Liver (tissue), 9 donors: ENCODE measurements around the gene PAXX. TPM values are rescaled to one million over a fixed set of nuclear protein-coding genes. Genes with fewer than 3 reads are reported as not detected.

ENCODE experiments used
- DNase-seq: peaks from one replicate; pipeline ENCODE4 v3.0.0-alpha.2; 2017; ENCODE audit warnings: low spot score
- H3K27ac ChIP-seq, 2 donors: one replicate each; pipeline ENCODE4 v1.7.0; 2013; ENCODE audit warnings: inconsistent platforms in 2 of 2, low read length in 2 of 2, control low read depth in 1 of 2, low read depth in 1 of 2, mild to moderate bottlenecking in 1 of 2
- H3K27me3 ChIP-seq, 4 donors: one replicate each; pipeline versions ENCODE4 v1.6.1 to v1.7.0; 2013; ENCODE audit warnings: low read length in 3 of 4, inconsistent platforms in 1 of 4, mild to moderate bottlenecking in 1 of 4, moderate library complexity in 1 of 4; ENCODE audit not compliant: control insufficient read depth in 4 of 4, insufficient read depth in 4 of 4
- H3K36me3 ChIP-seq, 4 donors: one replicate each; pipeline versions ENCODE4 v1.6.1 to v1.7.0; 2013; ENCODE audit warnings: low read length in 3 of 4, mild to moderate bottlenecking in 3 of 4, low read depth in 1 of 4, moderate library complexity in 1 of 4; ENCODE audit not compliant: control insufficient read depth in 4 of 4, insufficient read depth in 3 of 4
- H3K4me1 ChIP-seq, 4 donors: one replicate each; pipeline versions ENCODE4 v1.6.1 to v1.7.0; 2013; ENCODE audit warnings: low read length in 3 of 4, mild to moderate bottlenecking in 3 of 4, moderate library complexity in 1 of 4; ENCODE audit not compliant: control insufficient read depth in 4 of 4, insufficient read depth in 4 of 4
- H3K4me3 ChIP-seq, 3 donors: one replicate each; pipeline versions ENCODE4 v1.6.1 to v1.7.0; 2013; ENCODE audit warnings: low read length in 3 of 3, control low read depth in 1 of 3, low read depth in 1 of 3, mild to moderate bottlenecking in 1 of 3
- H3K9ac ChIP-seq, 2 donors: one replicate each; pipeline ENCODE4 v1.7.0; 2013; ENCODE audit warnings: low read length in 2 of 2, mild to moderate bottlenecking in 2 of 2, moderate library complexity in 2 of 2, control low read depth in 1 of 2, low read depth in 1 of 2
- H3K9me3 ChIP-seq, 4 donors: one replicate each; pipeline versions ENCODE4 v1.6.1 to v1.7.0; 2013; ENCODE audit warnings: low read length in 3 of 4; ENCODE audit not compliant: control insufficient read depth in 4 of 4
- EGR1 ChIP-seq, 2 donors: IDR thresholded peaks; 2 replicates each; pipeline ENCODE4 v1.6.1; 2016 to 2018; ENCODE audit warnings: antibody characterized with exemption in 2 of 2, low read depth in 2 of 2
- FOXA1 ChIP-seq: IDR thresholded peaks from 2 replicates; pipeline ENCODE4 v1.6.1; 2016; ENCODE audit warnings: antibody characterized with exemption
- FOXA2 ChIP-seq: IDR thresholded peaks from 2 replicates; pipeline ENCODE4 v1.6.1; 2016; ENCODE audit warnings: antibody characterized with exemption
- GABPA ChIP-seq, 2 donors: IDR thresholded peaks in 1 of 2; conservative IDR thresholded peaks in 1 of 2; 2 replicates each; pipeline ENCODE4 v1.6.1; 2016; ENCODE audit warnings: antibody characterized with exemption in 2 of 2, mild to moderate bottlenecking in 1 of 2, moderate library complexity in 1 of 2
- HNF4A ChIP-seq, 2 donors: conservative IDR thresholded peaks; 2 replicates each; pipeline ENCODE4 v1.6.1; 2016; ENCODE audit warnings: antibody characterized with exemption in 2 of 2, mild to moderate bottlenecking in 2 of 2
- HNF4G ChIP-seq: IDR thresholded peaks from 2 replicates; pipeline ENCODE4 v1.6.1; 2016; ENCODE audit warnings: antibody characterized with exemption
- JUND ChIP-seq, 2 donors: IDR thresholded peaks; 2 replicates each; pipeline ENCODE4 v1.6.1; 2016; ENCODE audit warnings: antibody characterized with exemption in 2 of 2
- REST ChIP-seq: IDR thresholded peaks from 2 replicates; pipeline ENCODE4 v1.6.1; 2016; ENCODE audit warnings: antibody characterized with exemption, mild to moderate bottlenecking
- RXRA ChIP-seq, 2 donors: IDR thresholded peaks; 2 replicates each; pipeline ENCODE4 v1.6.1; 2017 to 2018; ENCODE audit warnings: antibody characterized with exemption in 2 of 2, mild to moderate bottlenecking in 1 of 2
- SP1 ChIP-seq: IDR thresholded peaks from 2 replicates; pipeline ENCODE4 v1.6.1; 2018; ENCODE audit warnings: antibody characterized with exemption, mild to moderate bottlenecking
- TAF1 ChIP-seq: conservative IDR thresholded peaks from 2 replicates; pipeline ENCODE4 v1.6.1; 2016; ENCODE audit warnings: antibody characterized with exemption, mild to moderate bottlenecking
- YY1 ChIP-seq: IDR thresholded peaks from 2 replicates; pipeline ENCODE4 v1.6.1; 2016; ENCODE audit warnings: antibody characterized with exemption, mild to moderate bottlenecking
- WGBS: extraction: QIAGEN DNeasy Blood & Tissue Kit; methylation state at CpG from one replicate; pipeline ENCODE4 v1.1.7; 2013; 5-methylcytosine and 5-hydroxymethylcytosine counted together
- polyA plus RNA-seq, 2 donors: library from polyadenylated mRNA; stranded (reverse) in 1 of 2; unstranded in 1 of 2; fragments of 200-250 nt in 1 of 2; fragments of >200 nt in 1 of 2; fragmentation: Nextera tagmentation in 1 of 2; extraction: Ambion mirVana in 1 of 2; gene quantifications; one replicate each; pipeline versions ENCODE4 v1.2.1 to v1.2.3, GENCODE V29; 2013 to 2015
- total RNA-seq, 2 donors: library from RNA; depleted of rRNA; stranded (reverse); fragments of >200 nt; gene quantifications; one replicate each; pipeline ENCODE4 v1.2.3, GENCODE V29; 2014
- TF ChIP-seq, protein P1 (sequence below): IDR thresholded peaks from 2 replicates; pipeline ENCODE4 v1.6.1; 2016; ENCODE audit warnings: antibody characterized with exemption
- TF ChIP-seq, protein P2 (sequence below): fragments of 150-350 bp; IDR thresholded peaks from 2 replicates; pipeline ENCODE4 v1.5.1; 2017; ENCODE audit warnings: improper control_type of control experiment, low read depth, low read length; ENCODE audit not compliant: missing input control
- donor health status: healthy.
- donor health status: healthy.
- donor health status: healthy.
- donor health status: healthy.
- donor health status: healthy.

PAXX gene
- total and polyA plus RNA-seq, 4 donors = 7.3 to 34.1 (median 19.2) TPM

DNA sequence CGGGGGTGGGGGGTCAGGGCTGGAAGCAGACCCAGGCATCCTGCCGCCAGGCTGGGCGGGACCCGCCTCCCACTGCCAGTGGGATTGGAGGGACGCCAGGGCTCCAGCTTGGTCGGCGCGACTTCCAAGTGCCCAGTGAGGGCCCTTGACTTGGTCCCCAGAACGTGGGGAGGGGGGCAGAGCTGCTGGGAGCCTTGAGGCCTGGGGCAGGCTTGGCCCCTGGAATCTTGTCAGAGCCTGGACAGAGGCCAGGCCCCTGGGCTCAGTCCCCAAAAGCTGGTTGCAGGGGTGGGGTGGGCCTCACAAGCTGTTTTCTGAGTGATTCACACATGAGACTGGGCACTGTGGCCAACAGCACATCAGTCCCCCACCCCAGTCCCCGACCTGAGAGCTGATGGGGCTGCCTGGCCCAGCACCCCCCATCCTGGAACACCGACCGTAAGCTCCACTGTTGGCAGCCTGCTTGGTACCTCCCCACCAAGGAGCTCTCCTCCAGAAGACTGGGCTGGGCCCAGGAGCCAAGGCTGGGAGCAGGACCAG is 3.6 kb downstream of the PAXX start:
- H3K36me3 ChIP-seq = peaks cover 0 to 3% (median 0%) of the 10 kb centered on the region in 4 donors
- H3K4me3 ChIP-seq = no peak overlapping the region
- no peak overlapping the region for H3K9ac ChIP-seq
- no peak for TF ChIP-seq JUND (IDR thresholded peaks at IDR 0.05)
- TF ChIP-seq TAF1 = no peak
- TF ChIP-seq SP1 = no peak
- no peak for TF ChIP-seq HNF4G
- TF ChIP-seq, protein P1, sequence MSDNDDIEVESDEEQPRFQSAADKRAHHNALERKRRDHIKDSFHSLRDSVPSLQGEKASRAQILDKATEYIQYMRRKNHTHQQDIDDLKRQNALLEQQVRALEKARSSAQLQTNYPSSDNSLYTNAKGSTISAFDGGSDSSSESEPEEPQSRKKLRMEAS = no peak
- TF ChIP-seq, protein P2, sequence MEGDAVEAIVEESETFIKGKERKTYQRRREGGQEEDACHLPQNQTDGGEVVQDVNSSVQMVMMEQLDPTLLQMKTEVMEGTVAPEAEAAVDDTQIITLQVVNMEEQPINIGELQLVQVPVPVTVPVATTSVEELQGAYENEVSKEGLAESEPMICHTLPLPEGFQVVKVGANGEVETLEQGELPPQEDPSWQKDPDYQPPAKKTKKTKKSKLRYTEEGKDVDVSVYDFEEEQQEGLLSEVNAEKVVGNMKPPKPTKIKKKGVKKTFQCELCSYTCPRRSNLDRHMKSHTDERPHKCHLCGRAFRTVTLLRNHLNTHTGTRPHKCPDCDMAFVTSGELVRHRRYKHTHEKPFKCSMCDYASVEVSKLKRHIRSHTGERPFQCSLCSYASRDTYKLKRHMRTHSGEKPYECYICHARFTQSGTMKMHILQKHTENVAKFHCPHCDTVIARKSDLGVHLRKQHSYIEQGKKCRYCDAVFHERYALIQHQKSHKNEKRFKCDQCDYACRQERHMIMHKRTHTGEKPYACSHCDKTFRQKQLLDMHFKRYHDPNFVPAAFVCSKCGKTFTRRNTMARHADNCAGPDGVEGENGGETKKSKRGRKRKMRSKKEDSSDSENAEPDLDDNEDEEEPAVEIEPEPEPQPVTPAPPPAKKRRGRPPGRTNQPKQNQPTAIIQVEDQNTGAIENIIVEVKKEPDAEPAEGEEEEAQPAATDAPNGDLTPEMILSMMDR = no peak
- TF ChIP-seq EGR1 (IDR thresholded peaks at IDR 0.05; ENCODE audit: low read depth in 2 of 2) = no peak
- no peak for TF ChIP-seq HNF4A (conservative IDR thresholded peaks at IDR 0.05)
- TF ChIP-seq FOXA1 = no peak
- TF ChIP-seq FOXA2 = no peak
- no peak for TF ChIP-seq YY1
- TF ChIP-seq REST = no peak
- TF ChIP-seq GABPA (IDR thresholded peaks at IDR 0.05 in 1 of 2, conservative IDR thresholded peaks at IDR 0.05 in 1 of 2) = no peak
- no peaks in the 10 kb centered on the region for H3K9me3 ChIP-seq
- H3K27ac ChIP-seq = peak overlapping the region in 1 of 2 donors; percentile 12
- H3K27me3 ChIP-seq = no peaks in the 10 kb centered on the region
- DNase-seq = no peak
- 51% methylated on average over 12 of the region's 12 CpGs for WGBS
- peaks cover 7 to 32% (median 15%) of the 10 kb centered on the region in 4 donors for H3K4me1 ChIP-seq

DNA sequence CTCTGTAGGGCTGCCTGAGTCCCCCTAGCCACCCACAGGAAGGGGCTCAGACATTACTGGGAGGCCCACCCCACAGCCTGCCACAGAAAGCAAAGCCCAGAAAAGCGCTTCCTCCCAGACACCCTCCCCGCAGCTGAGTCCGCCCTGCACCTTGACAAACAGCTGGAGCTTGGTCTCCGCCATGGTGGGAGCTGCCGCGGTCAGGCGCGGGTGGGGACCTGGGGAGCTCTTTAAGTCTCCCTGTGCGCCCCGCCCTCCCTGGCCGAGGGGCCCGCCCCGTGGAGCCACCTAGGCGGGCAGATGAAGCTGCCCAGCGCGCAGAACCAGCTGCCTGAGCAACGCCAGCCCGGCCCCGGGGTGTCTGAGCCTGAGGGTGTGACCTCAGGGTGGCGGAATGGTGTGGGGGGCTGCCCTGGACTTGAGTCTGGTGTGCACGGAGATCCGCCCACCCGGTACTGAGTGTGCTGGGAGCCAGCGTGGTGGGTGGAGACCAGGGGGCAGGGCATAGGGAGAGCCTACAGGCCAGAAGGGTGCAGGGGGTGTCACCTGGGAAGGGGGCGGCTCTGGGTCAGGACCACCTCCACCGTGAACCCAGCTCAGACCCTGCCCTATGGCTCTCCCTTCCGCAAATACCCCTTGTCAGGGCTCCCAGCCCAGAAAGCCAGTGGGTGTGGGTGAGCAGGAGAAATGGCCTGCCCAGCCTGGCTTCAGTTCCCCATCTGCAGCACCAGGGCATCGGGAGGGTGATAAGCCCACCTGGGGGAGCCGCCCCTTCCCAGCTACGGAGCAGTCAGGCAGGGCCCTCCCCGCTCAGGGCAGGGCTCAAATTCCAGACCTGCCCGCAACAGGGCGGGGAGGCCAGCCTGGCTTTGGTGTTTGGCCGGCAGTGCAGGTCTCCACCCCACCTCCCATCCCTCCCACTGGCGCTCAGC is 4.4 kb downstream of the PAXX start, which contains the start of gene CLIC3:
Gene CLIC3 (minus strand): TSS at position 208 of the 932 bp plus-strand sequence. CDS start 25 bp downstream, at position 183.
- peaks cover 0 to 3% (median 0%) of the 10 kb centered on the region in 4 donors for H3K36me3 ChIP-seq
- no peaks in the 10 kb centered on the region for H3K9me3 ChIP-seq
- no peak for DNase-seq
- TF ChIP-seq RXRA (IDR thresholded peaks at IDR 0.05) (no peak), TAF1 (no peak), REST (no peak)
- TF ChIP-seq, protein P2 = no peak
- TF ChIP-seq, protein P1 = no peak
- no peak within 1 kb of the TSS for H3K9ac ChIP-seq
- peak within 1 kb of the TSS in 1 of 2 donors; percentile 12 for H3K27ac ChIP-seq
- peaks cover 7 to 32% (median 15%) of the 10 kb centered on the region in 4 donors for H3K4me1 ChIP-seq
- no peak within 1 kb of the TSS for H3K4me3 ChIP-seq
- no peaks in the 10 kb centered on the region for H3K27me3 ChIP-seq
- WGBS = 26% methylated on average over 35 of the region's 35 CpGs
